K562 (cell line): ENCODE measurements around the gene EFHC1. TPM values are rescaled to one million over a fixed set of nuclear protein-coding genes. Genes with fewer than 3 reads are reported as not detected.

Experiments
- ARHGAP35 ChIP-seq: fragments of 450-650 bp; IDR thresholded peaks from 2 replicates; pipeline ENCODE4 v1.6.1; 2018; ENCODE audit not compliant: partially characterized antibody
- IRF1 ChIP-seq: sonication (generic); formaldehyde crosslinking; IDR thresholded peaks from 2 replicates; pipeline ENCODE4 v1.8.0; 2022; ENCODE audit warnings: missing genetic modification reagents, mild to moderate bottlenecking, borderline replicate concordance
- NBN ChIP-seq: fragments of 450-650 bp; IDR thresholded peaks from 2 replicates; pipeline ENCODE4 v1.6.1; 2016; ENCODE audit warnings: low read depth, mild to moderate bottlenecking
- NFXL1 ChIP-seq: fragments of 450-650 bp; formaldehyde crosslinking; IDR thresholded peaks from 2 replicates; pipeline ENCODE4 v1.4.0; 2021; ENCODE audit warnings: mild to moderate bottlenecking
- RCOR1 ChIP-seq, 2 experiments: IDR thresholded peaks; 2 replicates each; pipeline ENCODE4 v1.6.1; 2012; ENCODE audit warnings: low read depth in 2 of 2, low read length in 2 of 2, borderline replicate concordance in 1 of 2, improper control_type of control experiment in 1 of 2
- ZKSCAN3 ChIP-seq: fragments of 250-450 bp; sonication (Bioruptor Pico); IDR thresholded peaks from 2 replicates; pipeline ENCODE4 v1.4.0; 2020
- ZNF175 ChIP-seq: fragments of 200-800 bp; sonication (Bioruptor generic); IDR thresholded peaks from 2 replicates; pipeline ENCODE4 v1.6.1; 2016; ENCODE audit warnings: low read depth, mild to moderate bottlenecking, missing genetic modification characterization, missing compliant biosample characterization
- ZNF217 ChIP-seq: sonication (generic); formaldehyde crosslinking; IDR thresholded peaks from 2 replicates; pipeline ENCODE4 v1.8.0; 2022; ENCODE audit warnings: mild to moderate bottlenecking, missing genetic modification reagents
- ZNF511 ChIP-seq: sonication (generic); formaldehyde crosslinking; IDR thresholded peaks from 2 replicates; pipeline ENCODE4 v1.8.0; 2022; ENCODE audit warnings: mild to moderate bottlenecking, missing genetic modification reagents
- ZNF778 ChIP-seq: fragments of 450-650 bp; formaldehyde crosslinking; IDR thresholded peaks from 2 replicates; pipeline ENCODE4 v1.4.0; 2020; ENCODE audit warnings: mild to moderate bottlenecking, moderate library complexity
- polyA plus RNA-seq, 8 experiments: library from polyadenylated mRNA; depleted of rRNA in 4 of 8; stranded (reverse) in 5 of 8; unstranded in 3 of 8; fragments of >200 nt; fragmentation: Nextera tagmentation in 2 of 8; fragmentation: Illumina TruSeq in 1 of 8; extraction: Ambion mirVana in 2 of 8; extraction: Trizol in 1 of 8; gene quantifications; 2 replicates each; pipeline versions ENCODE4 v1.2.1 to v1.2.3, GENCODE V29; 2011 to 2014; ENCODE audit warnings: inconsistent platforms in 1 of 8, missing spikeins in 1 of 8
- total RNA-seq, 7 experiments: library from RNA; depleted of rRNA in 6 of 7; stranded (reverse); fragments of >200 nt in 6 of 7; fragmentation: Illumina TruSeq in 2 of 7; extraction: Trizol in 2 of 7; gene quantifications; 2 replicates each; pipeline versions ENCODE4 v1.2.1 to v1.2.3, GENCODE V29; 2011 to 2021; ENCODE audit warnings: low replicate concordance in 1 of 7
- TF ChIP-seq, protein P1 (sequence below), 2 experiments: fragments of 200-800 bp in 1 of 2; sonication (Bioruptor generic) in 1 of 2; sonication (generic) in 1 of 2; formaldehyde crosslinking in 1 of 2; IDR thresholded peaks in 1 of 2; conservative IDR thresholded peaks in 1 of 2; 2 replicates each; pipeline versions ENCODE4 v1.5.0 to v1.6.1; 2016 to 2020; ENCODE audit warnings: missing compliant biosample characterization in 1 of 2, missing genetic modification characterization in 1 of 2, missing genetic modification reagents in 1 of 2
- TF ChIP-seq, protein P2 (sequence below): conservative IDR thresholded peaks from 2 replicates; pipeline ENCODE4 v1.6.1; 2011; ENCODE audit warnings: low read depth, mild to moderate bottlenecking, low read length; ENCODE audit not compliant: control insufficient read depth
- TF ChIP-seq, protein P3 (sequence below): fragments of 450-650 bp; IDR thresholded peaks from 2 replicates; pipeline ENCODE4 v1.6.1; 2016; ENCODE audit warnings: borderline replicate concordance
- TF ChIP-seq, protein P4 (sequence below): fragments of 250-450 bp; sonication (Bioruptor Pico); IDR thresholded peaks from 2 replicates; pipeline ENCODE4 v1.8.0; 2021; ENCODE audit warnings: moderate library complexity, mild to moderate bottlenecking, inconsistent platforms
- TF ChIP-seq, protein P5 (sequence below): sonication (generic); formaldehyde crosslinking; IDR thresholded peaks from 2 replicates; pipeline ENCODE4 v1.8.0; 2022; ENCODE audit warnings: missing genetic modification reagents, mild to moderate bottlenecking, moderate library complexity, borderline replicate concordance
- TF ChIP-seq, protein P6 (sequence below): fragments of 450-650 bp; formaldehyde crosslinking; IDR thresholded peaks from 2 replicates; pipeline ENCODE4 v1.4.0; 2020; ENCODE audit warnings: mild to moderate bottlenecking, mixed read lengths

The EFHC1 gene
- total and polyA plus RNA-seq, 9 of the 15 experiments (the other 6 are each of a cell fraction or from before 2014, with no cell fraction given), result 9.5 to 31.0 (median 14.9) TPM

DNA sequence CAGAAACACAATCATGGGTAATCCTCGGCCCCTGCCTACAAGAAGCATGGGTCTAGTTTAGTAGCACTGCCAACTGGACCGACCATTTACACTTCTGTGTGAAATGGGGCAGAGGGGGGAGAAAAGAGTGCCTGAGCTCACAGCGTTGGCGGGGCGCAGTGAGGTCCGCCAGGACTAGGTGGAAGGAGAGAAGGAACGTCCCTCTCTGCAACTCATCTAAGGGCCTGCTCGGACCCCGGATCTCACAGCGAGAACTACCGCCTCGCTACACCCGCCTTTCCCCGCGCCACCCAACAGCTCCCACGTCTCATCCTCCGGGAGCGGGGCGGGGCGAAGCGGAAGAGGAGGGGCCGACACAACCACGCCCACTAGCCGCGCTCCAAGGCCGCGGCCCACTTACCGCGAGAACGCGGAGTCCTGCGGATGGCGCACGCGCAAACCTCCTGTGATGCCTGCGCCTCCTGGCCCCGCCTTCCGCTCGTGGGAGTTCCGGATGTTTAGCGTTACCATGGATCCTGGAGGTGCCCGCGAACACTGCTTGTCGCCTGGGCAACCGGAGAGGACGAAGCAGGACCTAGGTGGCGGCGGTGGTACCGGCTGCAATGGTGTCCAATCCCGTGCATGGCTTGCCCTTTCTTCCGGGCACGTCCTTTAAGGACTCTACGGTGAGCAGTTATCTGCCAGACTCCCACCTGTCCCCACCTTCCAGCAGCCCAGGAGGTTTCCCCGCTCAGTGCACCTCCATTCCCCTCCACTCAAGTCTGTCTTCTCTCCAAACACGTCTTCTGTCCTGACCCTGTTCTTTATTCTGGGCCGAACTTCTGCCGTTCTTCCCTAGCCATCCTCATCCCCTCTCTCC is at the start of gene EFHC1 (continued):
- TF ChIP-seq ZNF175 (CRISPR knock-in tag), result no peak
- no peak for TF ChIP-seq NFXL1 (CRISPR knock-in tag)
- TF ChIP-seq ZNF778 (CRISPR knock-in tag), result no peak
- TF ChIP-seq, protein P1, sequence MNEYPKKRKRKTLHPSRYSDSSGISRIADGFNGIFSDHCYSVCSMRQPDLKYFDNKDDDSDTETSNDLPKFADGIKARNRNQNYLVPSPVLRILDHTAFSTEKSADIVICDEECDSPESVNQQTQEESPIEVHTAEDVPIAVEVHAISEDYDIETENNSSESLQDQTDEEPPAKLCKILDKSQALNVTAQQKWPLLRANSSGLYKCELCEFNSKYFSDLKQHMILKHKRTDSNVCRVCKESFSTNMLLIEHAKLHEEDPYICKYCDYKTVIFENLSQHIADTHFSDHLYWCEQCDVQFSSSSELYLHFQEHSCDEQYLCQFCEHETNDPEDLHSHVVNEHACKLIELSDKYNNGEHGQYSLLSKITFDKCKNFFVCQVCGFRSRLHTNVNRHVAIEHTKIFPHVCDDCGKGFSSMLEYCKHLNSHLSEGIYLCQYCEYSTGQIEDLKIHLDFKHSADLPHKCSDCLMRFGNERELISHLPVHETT (CRISPR knock-in tag; conservative IDR thresholded peaks at IDR 0.05 in 1 of 2, IDR thresholded peaks at IDR 0.05 in 1 of 2), result peak in 1 of 2 experiments; percentile 15; a peak in 1 of 4 replicates
- TF ChIP-seq ZKSCAN3 (CRISPR knock-in tag), result no peak
- TF ChIP-seq, protein P2, sequence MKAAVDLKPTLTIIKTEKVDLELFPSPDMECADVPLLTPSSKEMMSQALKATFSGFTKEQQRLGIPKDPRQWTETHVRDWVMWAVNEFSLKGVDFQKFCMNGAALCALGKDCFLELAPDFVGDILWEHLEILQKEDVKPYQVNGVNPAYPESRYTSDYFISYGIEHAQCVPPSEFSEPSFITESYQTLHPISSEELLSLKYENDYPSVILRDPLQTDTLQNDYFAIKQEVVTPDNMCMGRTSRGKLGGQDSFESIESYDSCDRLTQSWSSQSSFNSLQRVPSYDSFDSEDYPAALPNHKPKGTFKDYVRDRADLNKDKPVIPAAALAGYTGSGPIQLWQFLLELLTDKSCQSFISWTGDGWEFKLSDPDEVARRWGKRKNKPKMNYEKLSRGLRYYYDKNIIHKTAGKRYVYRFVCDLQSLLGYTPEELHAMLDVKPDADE, result peak; percentile 70
- TF ChIP-seq, protein P3, sequence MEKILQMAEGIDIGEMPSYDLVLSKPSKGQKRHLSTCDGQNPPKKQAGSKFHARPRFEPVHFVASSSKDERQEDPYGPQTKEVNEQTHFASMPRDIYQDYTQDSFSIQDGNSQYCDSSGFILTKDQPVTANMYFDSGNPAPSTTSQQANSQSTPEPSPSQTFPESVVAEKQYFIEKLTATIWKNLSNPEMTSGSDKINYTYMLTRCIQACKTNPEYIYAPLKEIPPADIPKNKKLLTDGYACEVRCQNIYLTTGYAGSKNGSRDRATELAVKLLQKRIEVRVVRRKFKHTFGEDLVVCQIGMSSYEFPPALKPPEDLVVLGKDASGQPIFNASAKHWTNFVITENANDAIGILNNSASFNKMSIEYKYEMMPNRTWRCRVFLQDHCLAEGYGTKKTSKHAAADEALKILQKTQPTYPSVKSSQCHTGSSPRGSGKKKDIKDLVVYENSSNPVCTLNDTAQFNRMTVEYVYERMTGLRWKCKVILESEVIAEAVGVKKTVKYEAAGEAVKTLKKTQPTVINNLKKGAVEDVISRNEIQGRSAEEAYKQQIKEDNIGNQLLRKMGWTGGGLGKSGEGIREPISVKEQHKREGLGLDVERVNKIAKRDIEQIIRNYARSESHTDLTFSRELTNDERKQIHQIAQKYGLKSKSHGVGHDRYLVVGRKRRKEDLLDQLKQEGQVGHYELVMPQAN, result peak; percentile 88
- TF ChIP-seq, protein P4, sequence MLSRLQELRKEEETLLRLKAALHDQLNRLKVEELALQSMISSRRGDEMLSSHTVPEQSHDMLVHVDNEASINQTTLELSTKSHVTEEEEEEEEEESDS, result no peak
- TF ChIP-seq NBN, result no peak
- peak in 1 of 2 experiments; percentile 92; a peak in 2 of 4 replicates for TF ChIP-seq RCOR1 (IDR thresholded peaks at IDR 0.05; ENCODE audit: borderline replicate concordance in 1 of 2, low read depth in 2 of 2, low read length in 2 of 2)
- peak; percentile 86 for TF ChIP-seq ARHGAP35
- TF ChIP-seq IRF1 (CRISPR knock-in tag), result no peak
- no peak for TF ChIP-seq ZNF217 (CRISPR knock-in tag)
- TF ChIP-seq ZNF511 (CRISPR knock-in tag), result no peak
- TF ChIP-seq, protein P5, sequence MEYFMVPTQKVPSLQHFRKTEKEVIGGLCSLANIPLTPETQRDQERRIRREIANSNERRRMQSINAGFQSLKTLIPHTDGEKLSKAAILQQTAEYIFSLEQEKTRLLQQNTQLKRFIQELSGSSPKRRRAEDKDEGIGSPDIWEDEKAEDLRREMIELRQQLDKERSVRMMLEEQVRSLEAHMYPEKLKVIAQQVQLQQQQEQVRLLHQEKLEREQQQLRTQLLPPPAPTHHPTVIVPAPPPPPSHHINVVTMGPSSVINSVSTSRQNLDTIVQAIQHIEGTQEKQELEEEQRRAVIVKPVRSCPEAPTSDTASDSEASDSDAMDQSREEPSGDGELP, result peak; percentile 67; the same call in 1 of the 2 replicates
- TF ChIP-seq, protein P6, sequence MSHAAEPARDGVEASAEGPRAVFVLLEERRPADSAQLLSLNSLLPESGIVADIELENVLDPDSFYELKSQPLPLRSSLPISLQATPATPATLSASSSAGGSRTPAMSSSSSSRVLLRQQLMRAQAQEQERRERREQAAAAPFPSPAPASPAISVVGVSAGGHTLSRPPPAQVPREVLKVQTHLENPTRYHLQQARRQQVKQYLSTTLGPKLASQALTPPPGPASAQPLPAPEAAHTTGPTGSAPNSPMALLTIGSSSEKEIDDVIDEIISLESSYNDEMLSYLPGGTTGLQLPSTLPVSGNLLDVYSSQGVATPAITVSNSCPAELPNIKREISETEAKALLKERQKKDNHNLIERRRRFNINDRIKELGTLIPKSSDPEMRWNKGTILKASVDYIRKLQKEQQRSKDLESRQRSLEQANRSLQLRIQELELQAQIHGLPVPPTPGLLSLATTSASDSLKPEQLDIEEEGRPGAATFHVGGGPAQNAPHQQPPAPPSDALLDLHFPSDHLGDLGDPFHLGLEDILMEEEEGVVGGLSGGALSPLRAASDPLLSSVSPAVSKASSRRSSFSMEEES (CRISPR knock-in tag), result no peak
